Loucy (cell line): Measurements from ENCODE around the gene SNAP91.

Experiments used
- CTCF ChIP-seq: fragments of 200-600 bp; sonication (generic); conservative IDR thresholded peaks from 2 replicates; pipeline ENCODE4 v1.5.1; 2014; ENCODE audit warnings: mild to moderate bottlenecking, antibody characterized with exemption, low read length
- EZH2phosphoT487 ChIP-seq: fragments of 200-600 bp; IDR thresholded peaks from 2 replicates; pipeline ENCODE4 v1.6.1; 2018; ENCODE audit warnings: antibody characterized with exemption, mild to moderate bottlenecking, moderate library complexity, borderline replicate concordance

- TF ChIP-seq CTCF (no peak), EZH2phosphoT487 (no peak)
Measured at GRCh38 chr6:83597051-83597450, 111.8 kb downstream of the SNAP91 start.
